Ectodermal cell (in vitro differentiated cells): Measurements from ENCODE around the gene CFH.
"Not testable (repeated sequence)": the region's sequence is repeated elsewhere in the genome, so short reads cannot be mapped to it uniquely, and the experiment has no call there.

Experiments
- H3K27ac ChIP-seq: 2 replicates; pipeline ENCODE4 v1.7.0; 2013; ENCODE audit warnings: mild to moderate bottlenecking, low read depth, low read length; ENCODE audit not compliant: insufficient read depth, poor library complexity, severe bottlenecking
- H3K27me3 ChIP-seq: 2 replicates; pipeline ENCODE4 v1.7.0; 2013; ENCODE audit warnings: mild to moderate bottlenecking, low read length; ENCODE audit not compliant: insufficient read depth, control insufficient read depth, poor library complexity, severe bottlenecking
- H3K36me3 ChIP-seq: one replicate; pipeline ENCODE4 v1.7.0; 2013; ENCODE audit warnings: low read length; ENCODE audit not compliant: control insufficient read depth, insufficient read depth
- H3K4me1 ChIP-seq: one replicate; pipeline ENCODE4 v1.7.0; 2013; ENCODE audit warnings: low read length; ENCODE audit not compliant: control insufficient read depth, insufficient read depth
- H3K4me3 ChIP-seq: 2 replicates; pipeline ENCODE4 v1.7.0; 2013; ENCODE audit warnings: low read depth, low read length, control low read depth; ENCODE audit not compliant: insufficient read depth
- H3K9me3 ChIP-seq: 2 replicates; pipeline ENCODE4 v1.7.0; 2013; ENCODE audit warnings: mild to moderate bottlenecking, low read length, moderate library complexity; ENCODE audit not compliant: control insufficient read depth
- WGBS, 2 experiments: methylation state at CpG; one replicate each; pipeline ENCODE4 v1.1.7; 2013; ENCODE audit warnings: missing lambda C conversion rate in 2 of 2; 5-methylcytosine and 5-hydroxymethylcytosine counted together

The CFH gene

GRCh38 chr1:196638466-196638865 lies 13.4 kb upstream of the CFH start:
- no peaks in the 10 kb centered on the region for H3K36me3 ChIP-seq
- WGBS, 2 experiments, result 100% methylated on average over 1 to 2 of the region's 2 CpGs
- no peak overlapping the region for H3K4me3 ChIP-seq

GRCh38 chr1:196639291-196639690 lies 12.6 kb upstream of the CFH start:
- H3K4me1 ChIP-seq, H3K9me3 ChIP-seq, H3K36me3 ChIP-seq, H3K27me3 ChIP-seq, H3K27ac ChIP-seq, H3K4me3 ChIP-seq: not testable (repeated sequence)
- 83 to 93% methylated on average over 5 of the region's 5 CpGs for WGBS, 2 experiments

More at GRCh38 chr1:196638466-196638865, 13.4 kb upstream of the CFH start:
- Histone ChIP-seq H3K9me3 (no peaks in the 10 kb centered on the region), H3K27ac (no peak overlapping the region), H3K4me1 (no peaks in the 10 kb centered on the region), H3K27me3 (no peaks in the 10 kb centered on the region)

GRCh38 chr1:196640976-196641375 lies 10.9 kb upstream of the CFH start:
- H3K36me3 ChIP-seq, result no peaks in the 10 kb centered on the region
- no peaks in the 10 kb centered on the region for H3K9me3 ChIP-seq
- no peaks in the 10 kb centered on the region for H3K4me1 ChIP-seq
- H3K4me3 ChIP-seq, result no peak overlapping the region
- H3K27ac ChIP-seq, result no peak overlapping the region
- 96 to 100% methylated on average over 1 of the region's 1 CpG for WGBS, 2 experiments
- H3K27me3 ChIP-seq, result no peaks in the 10 kb centered on the region

- Histone ChIP-seq H3K27ac (no peak overlapping the region), H3K4me3 (no peak overlapping the region), H3K9me3 (no peaks in the 10 kb centered on the region), H3K36me3 (no peaks in the 10 kb centered on the region), H3K27me3 (no peaks in the 10 kb centered on the region), H3K4me1 (no peaks in the 10 kb centered on the region)
- WGBS, 2 experiments, result 87 to 89% methylated on average over 10 to 12 of the region's 12 CpGs
Measured at GRCh38 chr1:196649990-196650389, 1.9 kb upstream of the CFH start.

GRCh38 chr1:196650403-196650802 lies 1.4 kb upstream of the CFH start:
- Histone ChIP-seq H3K27ac (no peak overlapping the region), H3K27me3 (no peaks in the 10 kb centered on the region), H3K36me3 (no peaks in the 10 kb centered on the region), H3K9me3 (no peaks in the 10 kb centered on the region), H3K4me3 (no peak overlapping the region), H3K4me1 (no peaks in the 10 kb centered on the region)
- WGBS, 2 experiments, result 86 to 91% methylated on average over 11 to 12 of the region's 12 CpGs

- Histone ChIP-seq H3K36me3 (no peaks in the 10 kb centered on the region), H3K27me3 (no peaks in the 10 kb centered on the region), H3K27ac (no peak overlapping the region), H3K4me1 (no peaks in the 10 kb centered on the region), H3K9me3 (no peaks in the 10 kb centered on the region), H3K4me3 (no peak overlapping the region)
- WGBS, 2 experiments, result 96 to 100% methylated on average over 2 to 3 of the region's 3 CpGs
Measured at GRCh38 chr1:196651079-196651478, 764 bp upstream of the CFH start.

GRCh38 chr1:196654271-196654670 lies 2.4 kb downstream of the CFH start:
- Histone ChIP-seq H3K4me3 (no peak overlapping the region), H3K36me3 (no peaks in the 10 kb centered on the region), H3K4me1 (no peaks in the 10 kb centered on the region), H3K27me3 (no peaks in the 10 kb centered on the region), H3K27ac (no peak overlapping the region), H3K9me3 (no peaks in the 10 kb centered on the region)
- 60 to 93% methylated on average over 1 of the region's 2 CpGs for WGBS, 2 experiments

GRCh38 chr1:196655071-196655470 lies 3.2 kb downstream of the CFH start:
- Histone ChIP-seq H3K4me3 (no peak overlapping the region), H3K27ac (no peak overlapping the region)
- 82 to 93% methylated on average over 3 of the region's 3 CpGs for WGBS, 2 experiments

GRCh38 chr1:196655494-196655893 lies 3.7 kb downstream of the CFH start:
- Histone ChIP-seq H3K4me3 (no peak overlapping the region), H3K9me3 (no peaks in the 10 kb centered on the region), H3K36me3 (no peaks in the 10 kb centered on the region), H3K4me1 (no peaks in the 10 kb centered on the region), H3K27me3 (no peaks in the 10 kb centered on the region), H3K27ac (no peak overlapping the region)
- WGBS, 2 experiments, result 84 to 96% methylated on average over 1 of the region's 3 CpGs

More at GRCh38 chr1:196655071-196655470, 3.2 kb downstream of the CFH start:
- Histone ChIP-seq H3K36me3 (no peaks in the 10 kb centered on the region), H3K4me1 (no peaks in the 10 kb centered on the region), H3K27me3 (no peaks in the 10 kb centered on the region), H3K9me3 (no peaks in the 10 kb centered on the region)

GRCh38 chr1:196659471-196659870 lies 7.6 kb downstream of the CFH start:
- Histone ChIP-seq H3K27ac (no peak overlapping the region), H3K4me1 (no peaks in the 10 kb centered on the region), H3K9me3 (no peaks in the 10 kb centered on the region), H3K36me3 (no peaks in the 10 kb centered on the region), H3K4me3 (no peak overlapping the region), H3K27me3 (no peaks in the 10 kb centered on the region)
- WGBS, 2 experiments, result 91 to 100% methylated on average over 1 of the region's 1 CpG

GRCh38 chr1:196660272-196660671 lies 8.4 kb downstream of the CFH start:
- Histone ChIP-seq H3K27me3 (no peaks in the 10 kb centered on the region), H3K27ac (no peak overlapping the region), H3K4me1 (no peaks in the 10 kb centered on the region), H3K36me3 (no peaks in the 10 kb centered on the region), H3K4me3 (no peak overlapping the region), H3K9me3 (no peaks in the 10 kb centered on the region)
- 90 to 100% methylated on average over 2 to 3 of the region's 3 CpGs for WGBS, 2 experiments
